ENCODE measurements around the gene ERLIN1. TPM values are rescaled to one million over a fixed set of nuclear protein-coding genes. Genes with fewer than 3 reads are reported as not detected.

Gene ERLIN1
- total RNA-seq, 6 experiments from 2014 or later, result 37.1 to 82.0 (median 54.1) TPM

DNA sequence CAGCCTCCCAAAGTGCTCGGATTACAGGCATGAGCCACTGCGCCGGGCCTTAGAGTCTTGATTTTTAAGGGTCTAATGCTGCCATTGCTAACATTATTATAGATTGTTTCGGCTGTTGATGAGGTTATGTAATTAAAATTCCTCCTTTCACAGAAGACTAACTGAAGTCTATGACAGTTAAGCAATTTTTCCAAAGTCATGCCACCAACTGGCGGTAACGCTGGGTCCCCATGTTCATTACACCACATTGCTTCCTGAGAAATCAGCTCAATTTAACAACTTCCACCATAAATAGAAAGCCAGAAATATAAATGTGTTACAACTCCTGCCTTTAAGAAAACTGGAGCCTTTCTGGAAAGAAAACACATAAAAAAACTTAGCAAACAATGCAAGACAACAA is 3.5 kb downstream of the ERLIN1 start:
- Histone ChIP-seq H3K36me3 (peaks cover 0 to 6% (median 2%) of the 10 kb centered on the region in 4 donors), H3K4me1 (peaks cover 0 to 70% (median 11%) of the 10 kb centered on the region in 4 donors), H3K4me3 (no peak overlapping the region), H3K27me3 (no peaks in the 10 kb centered on the region), H3K27ac (peak overlapping the region in 2 of 3 donors; percentile 6 to 90), H3K9me3 (no peaks in the 10 kb centered on the region)
- intact Hi-C loops (cut with DNase I), result no loop called here
- WGBS (ENCODE audit: insufficient coverage, low coverage, low lambda C conversion rate, missing lambda C conversion rate), result 84% methylated on average over 6 of the region's 6 CpGs
- DNase-seq, result no peak
- no peak for ATAC-seq
- TF ChIP-seq CTCF (IDR thresholded peaks at IDR 0.05) (no peak), POLR2A (IDR thresholded peaks at IDR 0.05) (no peak)

DNA sequence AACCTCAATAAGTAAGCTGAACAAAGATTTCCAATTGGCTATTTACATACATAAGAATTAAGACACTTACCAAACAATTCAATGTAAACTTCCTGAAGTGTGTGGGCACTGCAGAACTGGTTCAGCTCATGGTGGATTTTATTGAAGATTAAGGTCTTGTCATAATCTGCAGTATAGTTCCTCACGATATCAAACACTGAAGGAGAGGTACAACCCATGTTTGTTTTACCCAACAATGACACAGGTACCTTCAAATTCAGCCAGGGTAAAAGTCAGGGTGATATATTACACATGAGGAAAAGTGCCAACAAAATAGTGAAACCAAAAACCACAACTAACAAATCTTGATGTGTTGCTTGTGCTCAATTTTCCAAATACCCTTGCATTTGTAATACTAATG is 10.0 kb downstream of the ERLIN1 start:
- peak overlapping the region in 2 of 3 donors; percentile 44 to 68 for H3K27ac ChIP-seq
- TF ChIP-seq POLR2A (IDR thresholded peaks at IDR 0.05) (no peak), CTCF (IDR thresholded peaks at IDR 0.05) (no peak)
- no peak overlapping the region for H3K4me3 ChIP-seq
- intact Hi-C loops (cut with DNase I), result no loop called here
- ATAC-seq, result peak; percentile 34 to 60 (median 48)
- H3K36me3 ChIP-seq, result peaks cover 0 to 32% (median 10%) of the 10 kb centered on the region in 4 donors
- 21% methylated on average over 1 of the region's 1 CpG for WGBS (ENCODE audit: insufficient coverage, low coverage, low lambda C conversion rate, missing lambda C conversion rate)
- DNase-seq, result no peak
- H3K4me1 ChIP-seq, result peaks cover 0 to 50% (median 11%) of the 10 kb centered on the region in 4 donors
- H3K27me3 ChIP-seq, result no peaks in the 10 kb centered on the region
- H3K9me3 ChIP-seq, result no peaks in the 10 kb centered on the region

DNA sequence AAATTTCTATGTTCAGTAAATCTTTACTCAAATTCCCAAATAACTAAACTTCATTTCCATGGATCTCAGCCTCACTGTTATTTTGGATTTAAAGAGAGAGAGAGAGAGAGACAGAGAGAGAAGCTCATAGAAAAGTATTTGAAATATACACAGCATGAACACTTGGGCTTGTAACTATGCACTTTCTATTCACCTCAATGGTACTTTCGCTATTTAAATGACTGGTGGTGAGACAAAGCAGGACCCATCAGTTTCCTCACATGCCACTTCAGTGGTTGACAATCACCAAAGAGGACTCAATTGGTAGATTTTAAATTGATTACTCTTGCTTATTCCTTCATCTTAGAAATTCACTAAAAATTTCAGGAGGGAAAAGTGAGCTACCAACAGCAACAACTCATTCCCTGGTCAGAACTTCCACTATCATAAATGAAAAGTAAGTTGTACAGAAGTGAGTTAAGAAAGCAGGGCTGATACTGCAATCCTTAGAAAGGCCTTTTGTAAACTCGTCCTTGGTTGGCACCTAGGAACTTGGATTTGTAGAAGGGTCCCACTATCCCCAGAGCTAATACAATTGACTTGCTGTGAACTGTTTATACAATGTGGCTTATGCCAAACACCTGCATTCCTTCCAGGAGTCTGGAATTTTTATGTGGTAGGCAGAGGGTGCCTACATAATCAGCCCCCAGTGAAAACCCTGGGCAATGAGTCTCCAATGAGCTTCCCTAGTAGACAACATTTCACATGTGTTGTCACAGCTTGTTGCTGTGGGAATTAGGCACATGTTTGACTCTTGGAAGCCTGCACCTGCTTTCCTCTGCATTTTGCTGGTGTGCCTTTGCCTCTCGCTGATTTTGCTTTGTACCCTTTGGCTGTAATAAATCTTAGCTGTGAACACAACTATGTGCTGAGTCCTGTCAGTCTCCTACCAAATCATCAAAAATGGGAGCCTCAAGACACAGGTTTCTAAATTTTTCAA is 10.8 kb downstream of the ERLIN1 start:
- no peaks in the 10 kb centered on the region for H3K27me3 ChIP-seq
- ATAC-seq (no peak), DNase-seq (no peak)
- TF ChIP-seq POLR2A (IDR thresholded peaks at IDR 0.05) (no peak), CTCF (IDR thresholded peaks at IDR 0.05) (no peak)
- peak overlapping the region in 2 of 3 donors; percentile 44 to 68 for H3K27ac ChIP-seq
- H3K4me1 ChIP-seq, result peaks cover 0 to 42% (median 4%) of the 10 kb centered on the region in 4 donors
- no peak overlapping the region for H3K4me3 ChIP-seq
- 86% methylated on average over 3 of the region's 3 CpGs for WGBS (ENCODE audit: insufficient coverage, low coverage, low lambda C conversion rate, missing lambda C conversion rate)
- intact Hi-C loops (cut with DNase I), result no loop called here
- no peaks in the 10 kb centered on the region for H3K9me3 ChIP-seq
- H3K36me3 ChIP-seq, result peaks cover 0 to 32% (median 13%) of the 10 kb centered on the region in 4 donors

GRCh38 chr10:100173035-100173434 is 12.8 kb downstream of the ERLIN1 start:
- no peak overlapping the region for H3K27ac ChIP-seq
- H3K4me1 ChIP-seq, result peaks cover 0 to 30% (median 3%) of the 10 kb centered on the region in 4 donors
- no peak for DNase-seq
- H3K27me3 ChIP-seq, result no peaks in the 10 kb centered on the region
- no peak overlapping the region for H3K4me3 ChIP-seq
- peaks cover 0 to 32% (median 11%) of the 10 kb centered on the region in 4 donors for H3K36me3 ChIP-seq
- TF ChIP-seq CTCF (IDR thresholded peaks at IDR 0.05) (no peak), POLR2A (IDR thresholded peaks at IDR 0.05) (no peak)
- no peaks in the 10 kb centered on the region for H3K9me3 ChIP-seq
- intact Hi-C loops (cut with DNase I), result no loop called here
- no peak for ATAC-seq
- WGBS (ENCODE audit: insufficient coverage, low coverage, low lambda C conversion rate, missing lambda C conversion rate), result 97% methylated on average over 6 of the region's 6 CpGs

Data from right lobe of liver (tissue), 6 donors.